H1 (cell line): ENCODE results near the gene VEGFD. TPM values are rescaled to one million over a fixed set of nuclear protein-coding genes. Genes with fewer than 3 reads are reported as not detected.

Experiments
- CTCF ChIA-PET: fragments of 300-600 bp; sonication (Branson Sonifier 250); formaldehyde crosslinking; loops from one replicate; lab custom pipeline; 2021; ENCODE audit not compliant: partially characterized antibody; lab: Charles Lee
- POLR2A ChIA-PET: fragments of 300-600 bp; sonication (Branson Sonifier 250); formaldehyde crosslinking; loops from one replicate; lab custom pipeline; 2021; ENCODE audit warnings: inconsistent platforms; ENCODE audit not compliant: partially characterized antibody; lab: Charles Lee
- DNase-seq, 2 experiments: peaks; one replicate each; pipeline versions ENCODE4 v3.0.0 to v3.0.0-alpha.2; 2010 to 2022; ENCODE audit warnings: low spot score in 2 of 2, low read depth in 1 of 2, mixed read lengths in 1 of 2
- FAIRE-seq: peaks from 2 replicates; lab custom pipeline; 2011; peaks lifted over from hg19 to GRCh38; lab: Jason Lieb, UNC
- H2AFZ ChIP-seq: 2 replicates; pipeline ENCODE4 v1.8.1; 2012; ENCODE audit warnings: low read length, inconsistent platforms
- H2AK5ac ChIP-seq: 2 replicates; pipeline ENCODE4 v1.6.1; 2013; ENCODE audit warnings: low read depth, low read length
- H2BK120ac ChIP-seq: replicated peaks from 2 replicates; pipeline ENCODE3; 2013; ENCODE audit warnings: low read depth, low read length, inconsistent platforms
- H2BK12ac ChIP-seq: 2 replicates; pipeline ENCODE4 v1.6.1; 2013; ENCODE audit warnings: low read depth, low read length
- H2BK15ac ChIP-seq: 2 replicates; pipeline ENCODE4 v1.6.1; 2013; ENCODE audit warnings: low read length
- H2BK20ac ChIP-seq: 2 replicates; pipeline ENCODE4 v1.6.1; 2013; ENCODE audit warnings: low read length
- H2BK5ac ChIP-seq: 2 replicates; pipeline ENCODE4 v1.6.1; 2013; ENCODE audit warnings: low read depth, low read length
- H3K14ac ChIP-seq: 2 replicates; pipeline ENCODE4 v1.6.1; 2013; ENCODE audit warnings: inconsistent platforms; ENCODE audit not compliant: insufficient read length
- H3K18ac ChIP-seq: 2 replicates; pipeline ENCODE4 v1.6.1; 2013; ENCODE audit warnings: low read length; ENCODE audit errors: extremely low read depth
- H3K23ac ChIP-seq: 2 replicates; pipeline ENCODE4 v1.6.1; 2013; ENCODE audit warnings: inconsistent platforms; ENCODE audit not compliant: insufficient read length
- H3K23me2 ChIP-seq: 2 replicates; pipeline ENCODE4 v1.6.1; 2013; ENCODE audit warnings: low read depth, low read length
- H3K27ac ChIP-seq: 2 replicates; pipeline ENCODE4 v1.6.1; 2011; ENCODE audit warnings: low read depth, low read length, inconsistent platforms
- H3K27me3 ChIP-seq, 4 experiments: replicated peaks in 1 of 4; 1 replicate in 1 of 4; 2 replicates in 3 of 4; pipeline versions ENCODE4 v1.6.1 to v1.8.1; 2011 to 2013; ENCODE audit warnings: low read length in 3 of 4, mild to moderate bottlenecking in 3 of 4, inconsistent platforms in 2 of 4, mixed read lengths in 2 of 4, moderate library complexity in 1 of 4; ENCODE audit not compliant: control insufficient read depth in 3 of 4, insufficient read depth in 3 of 4; ENCODE audit errors: extremely low read depth in 1 of 4
- H3K36me3 ChIP-seq, 4 experiments: 2 replicates each; pipeline versions ENCODE4 v1.6.1 to v1.8.1; 2011 to 2013; ENCODE audit warnings: mild to moderate bottlenecking in 4 of 4, low read length in 3 of 4, moderate library complexity in 2 of 4, control low read depth in 1 of 4, inconsistent platforms in 1 of 4; ENCODE audit not compliant: insufficient read depth in 4 of 4, control insufficient read depth in 2 of 4
- H3K4ac ChIP-seq: replicated peaks from 2 replicates; pipeline ENCODE3; 2013; ENCODE audit warnings: low read length, low read depth, mixed read lengths, inconsistent platforms; ENCODE audit not compliant: insufficient read length
- H3K4me1 ChIP-seq, 4 experiments: replicated peaks in 1 of 4; 1 replicate in 1 of 4; 2 replicates in 3 of 4; pipeline versions ENCODE4 v1.6.1 to v1.8.1; 2011 to 2013; ENCODE audit warnings: low read length in 3 of 4, inconsistent platforms in 2 of 4, mixed read lengths in 1 of 4; ENCODE audit not compliant: insufficient read depth in 4 of 4, control insufficient read depth in 3 of 4
- H3K4me2 ChIP-seq, 2 experiments: 2 replicates each; pipeline versions ENCODE4 v1.6.1 to v1.8.1; 2011 to 2013; ENCODE audit warnings: low read depth in 2 of 2, low read length in 2 of 2, control low read depth in 1 of 2, inconsistent platforms in 1 of 2, mild to moderate bottlenecking in 1 of 2; ENCODE audit not compliant: insufficient read depth in 1 of 2
- H3K4me3 ChIP-seq, 4 experiments: fragments of 200-600, 300-600 bp in 1 of 4; sonication (generic), shearing (Covaris generic), sonication (Bioruptor Twin) in 1 of 4; 2 replicates each; pipeline versions ENCODE4 v1.5.1 to v1.8.1; 2011 to 2016; ENCODE audit warnings: low read length in 4 of 4, low read depth in 3 of 4, control low read depth in 2 of 4, inconsistent platforms in 2 of 4, mild to moderate bottlenecking in 2 of 4, mixed read lengths in 1 of 4, moderate library complexity in 1 of 4; ENCODE audit not compliant: insufficient read depth in 2 of 4; ENCODE audit errors: extremely low read depth in 1 of 4
- H3K56ac ChIP-seq: replicated peaks from 2 replicates; pipeline ENCODE3; 2013; ENCODE audit warnings: low read depth, mild to moderate bottlenecking, mixed read lengths, low read length, inconsistent platforms; ENCODE audit not compliant: insufficient read length
- H3K79me1 ChIP-seq: 2 replicates; pipeline ENCODE4 v1.6.1; 2013; ENCODE audit warnings: low read depth, low read length, control low read depth
- H3K79me2 ChIP-seq, 2 experiments: 2 replicates each; pipeline versions ENCODE4 v1.6.1 to v1.8.1; 2012 to 2013; ENCODE audit warnings: low read length in 2 of 2, mild to moderate bottlenecking in 2 of 2, inconsistent platforms in 1 of 2; ENCODE audit not compliant: insufficient read depth in 2 of 2, control insufficient read depth in 1 of 2
- H3K9ac ChIP-seq, 4 experiments: replicated peaks in 1 of 4; 1 replicate in 1 of 4; 2 replicates in 3 of 4; pipeline versions ENCODE4 v1.6.1 to v1.8.1; 2011 to 2013; ENCODE audit warnings: low read depth in 3 of 4, low read length in 3 of 4, control low read depth in 2 of 4, mild to moderate bottlenecking in 2 of 4, moderate library complexity in 2 of 4, inconsistent platforms in 1 of 4; ENCODE audit errors: extremely low read depth in 1 of 4
- H3K9me3 ChIP-seq, 2 experiments: 2 replicates each; pipeline versions ENCODE4 v1.6.1 to v1.8.1; 2012 to 2013; ENCODE audit warnings: mild to moderate bottlenecking in 2 of 2, moderate library complexity in 2 of 2, control low read depth in 1 of 2, inconsistent platforms in 1 of 2, low read depth in 1 of 2, low read length in 1 of 2, mixed read lengths in 1 of 2; ENCODE audit not compliant: insufficient read depth in 2 of 2
- H4K20me1 ChIP-seq, 2 experiments: replicated peaks in 1 of 2; 2 replicates each; pipeline versions ENCODE3 to v1.8.1; 2011 to 2013; ENCODE audit warnings: inconsistent platforms in 2 of 2, low read length in 2 of 2, mild to moderate bottlenecking in 1 of 2; ENCODE audit not compliant: insufficient read depth in 2 of 2, control insufficient read depth in 1 of 2
- H4K5ac ChIP-seq: 2 replicates; pipeline ENCODE4 v1.6.1; 2013; ENCODE audit warnings: low read length, low read depth, mixed read lengths, inconsistent platforms; ENCODE audit not compliant: insufficient read length
- H4K8ac ChIP-seq: 2 replicates; pipeline ENCODE4 v1.8.0; 2013; ENCODE audit warnings: mild to moderate bottlenecking, moderate library complexity, low read length, inconsistent platforms; ENCODE audit not compliant: insufficient read depth; ENCODE audit errors: extremely low read depth
- H4K91ac ChIP-seq: replicated peaks from 2 replicates; pipeline ENCODE3; 2013; ENCODE audit warnings: low read length, mixed read lengths, inconsistent platforms; ENCODE audit not compliant: insufficient read length
- BRCA1 ChIP-seq: IDR thresholded peaks from 2 replicates; pipeline ENCODE4 v1.6.1; 2012; ENCODE audit warnings: low read depth, low read length, improper control_type of control experiment
- CEBPB ChIP-seq: IDR thresholded peaks from 2 replicates; pipeline ENCODE4 v1.6.1; 2012; ENCODE audit warnings: low read depth, low read length
- CHD1 ChIP-seq: IDR thresholded peaks from 2 replicates; pipeline ENCODE4 v1.6.1; 2012; ENCODE audit warnings: low read depth, low read length, improper control_type of control experiment
- GABPA ChIP-seq: IDR thresholded peaks from 2 replicates; pipeline ENCODE4 v1.6.1; 2011; ENCODE audit warnings: mild to moderate bottlenecking, low read length, moderate library complexity, borderline replicate concordance; ENCODE audit not compliant: insufficient read depth
- JUND ChIP-seq: IDR thresholded peaks from 2 replicates; pipeline ENCODE4 v1.6.1; 2011; ENCODE audit warnings: mild to moderate bottlenecking, improper control_type of control experiment, low read length
- POLR2AphosphoS5 ChIP-seq: IDR thresholded peaks from 2 replicates; pipeline ENCODE4 v1.6.1; 2011; ENCODE audit warnings: low read depth, low read length
- RFX5 ChIP-seq: IDR thresholded peaks from 2 replicates; pipeline ENCODE4 v1.6.1; 2011; ENCODE audit warnings: low read depth, low read length, improper control_type of control experiment, borderline replicate concordance
- RXRA ChIP-seq: IDR thresholded peaks from 2 replicates; pipeline ENCODE4 v1.6.1; 2011; ENCODE audit warnings: low read depth, mild to moderate bottlenecking, low read length, moderate library complexity; ENCODE audit not compliant: insufficient read depth
- SP1 ChIP-seq: IDR thresholded peaks from 2 replicates; pipeline ENCODE4 v1.6.1; 2011; ENCODE audit warnings: low read depth, low read length
- SP4 ChIP-seq: IDR thresholded peaks from 2 replicates; pipeline ENCODE4 v1.6.1; 2012; ENCODE audit warnings: low read length, inconsistent platforms
- SRF ChIP-seq: IDR thresholded peaks from 2 replicates; pipeline ENCODE4 v1.6.1; 2011; ENCODE audit warnings: mild to moderate bottlenecking, low read depth, low read length, moderate library complexity
- TAF7 ChIP-seq: optimal IDR thresholded peaks from 2 replicates; pipeline ENCODE3; 2011; ENCODE audit warnings: low read depth, mild to moderate bottlenecking, inconsistent platforms, low read length, moderate library complexity, borderline replicate concordance
- TBP ChIP-seq: IDR thresholded peaks from 2 replicates; pipeline ENCODE4 v1.6.1; 2011; ENCODE audit warnings: low read depth, low read length, improper control_type of control experiment
- WGBS, 2 experiments: shearing (Covaris generic) in 1 of 2; methylation state at CpG; one replicate each; pipeline versions ENCODE4 v1.1.6 to v1.1.7; 2013 to 2015; ENCODE audit warnings: low lambda C conversion rate in 2 of 2, mixed read lengths in 2 of 2, inconsistent platforms in 1 of 2, low coverage in 1 of 2, missing lambda C conversion rate in 1 of 2; ENCODE audit not compliant: insufficient replicate concordance in 2 of 2, insufficient coverage in 1 of 2, insufficient read length in 1 of 2; ENCODE audit errors: extremely low coverage in 1 of 2, missing lambda C conversion rate in 1 of 2; 5-methylcytosine and 5-hydroxymethylcytosine counted together
- polyA plus RNA-seq, 7 experiments: library from polyadenylated mRNA; depleted of rRNA in 3 of 7; stranded (reverse) in 5 of 7; unstranded in 2 of 7; fragments of >200 nt in 5 of 7; fragments of 200-250 nt in 2 of 7; gene quantifications; 1 replicate in 5 of 7; 2 replicates in 1 of 7; 4 replicates in 1 of 7; pipeline versions ENCODE4 v1.2.1 to v1.2.3, GENCODE V29; 2011 to 2013; ENCODE audit warnings: missing spikeins in 2 of 7, mixed read lengths in 2 of 7
- total RNA-seq: library from RNA; stranded (reverse); fragmentation: NEBNext Ultra II Directional; extraction: Animal tissue kit (Norgen Biotek cat#: 25700); gene quantifications from 2 replicates; pipeline ENCODE4 v1.2.1, GENCODE V29; 2021
- TF ChIP-seq, protein P1 (sequence below): IDR thresholded peaks from 2 replicates; pipeline ENCODE4 v1.6.1; 2012; ENCODE audit warnings: inconsistent platforms

VEGFD gene
- total and polyA plus RNA-seq, 2 of the 8 experiments (the other 6 are each of a cell fraction or from before 2014, with no cell fraction given), result 0.06 TPM; not detected in 1

DNA sequence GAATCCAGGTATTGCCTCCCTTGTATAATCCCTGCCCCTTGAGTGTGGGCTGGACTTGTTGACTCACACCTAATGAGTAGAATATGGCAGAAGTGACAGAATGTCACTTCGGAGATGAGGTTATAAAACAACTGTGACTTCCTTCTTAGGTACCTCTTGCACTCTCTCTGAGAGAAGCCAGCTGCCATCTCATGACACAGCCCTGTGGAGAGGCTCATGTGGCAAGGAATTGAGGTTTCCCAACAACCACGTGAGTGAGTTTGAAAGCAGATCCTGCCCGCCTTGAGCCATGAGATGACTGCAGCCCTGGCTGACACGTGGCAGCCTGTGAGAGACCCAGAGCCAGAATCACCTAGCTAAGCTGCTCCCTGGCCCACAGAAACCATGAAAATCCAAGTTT lies 82.3 kb downstream of the VEGFD start:
- no peak overlapping the region for H3K27ac ChIP-seq
- no peak for FAIRE-seq
- H3K9me3 ChIP-seq, result no peaks in the 10 kb centered on the region
- POLR2A ChIA-PET, result no interaction called here
- no peaks in the 10 kb centered on the region for H3K27me3 ChIP-seq
- no peak overlapping the region for H3K23ac ChIP-seq
- no peak overlapping the region for H2AFZ ChIP-seq
- H3K9ac ChIP-seq, result no peak overlapping the region
- H3K14ac ChIP-seq, result no peak overlapping the region
- no peak overlapping the region for H3K56ac ChIP-seq
- H4K91ac ChIP-seq, result no peak overlapping the region
- no peak overlapping the region for H4K5ac ChIP-seq
- no peak overlapping the region for H2BK5ac ChIP-seq
- no peaks in the 10 kb centered on the region for H3K79me2 ChIP-seq
- H3K4ac ChIP-seq, result no peak overlapping the region
- no peak overlapping the region for H4K8ac ChIP-seq
- no peak overlapping the region for H2BK120ac ChIP-seq
- 85% methylated on average over 4 of the region's 4 CpGs; no CpG with 5 or more reads in 1 of the 2 experiments for WGBS, 2 experiments
- H3K4me1 ChIP-seq, result no peaks in the 10 kb centered on the region
- no peaks in the 10 kb centered on the region for H3K36me3 ChIP-seq
- CTCF ChIA-PET, result interaction anchor here (1.3 to 1.9 kb wide), 4 partner anchors 9 to 166 kb away, joined by 3 to 7 read pairs (median 4); no protein-coding TSS in a partner anchor
- no peak overlapping the region for H2AK5ac ChIP-seq
- H3K23me2 ChIP-seq, result no peaks in the 10 kb centered on the region
- H2BK12ac ChIP-seq, result no peak overlapping the region
- no peak for DNase-seq
- H3K79me1 ChIP-seq, result no peaks in the 10 kb centered on the region
- no peak overlapping the region for H2BK20ac ChIP-seq
- H3K4me3 ChIP-seq, result no peak overlapping the region
- no peaks in the 10 kb centered on the region for H4K20me1 ChIP-seq
- TF ChIP-seq JUND, result no peak
- no peak for TF ChIP-seq SP1
- no peak for TF ChIP-seq SRF
- TF ChIP-seq TAF7, result no peak
- no peak for TF ChIP-seq BRCA1
- TF ChIP-seq CHD1, result no peak
- no peak for TF ChIP-seq TBP
- TF ChIP-seq RXRA, result no peak
- no peak for TF ChIP-seq RFX5
- no peak for TF ChIP-seq GABPA
- no peak for TF ChIP-seq SP4
- TF ChIP-seq POLR2AphosphoS5, result no peak
- TF ChIP-seq CEBPB, result no peak
- TF ChIP-seq, protein P1, sequence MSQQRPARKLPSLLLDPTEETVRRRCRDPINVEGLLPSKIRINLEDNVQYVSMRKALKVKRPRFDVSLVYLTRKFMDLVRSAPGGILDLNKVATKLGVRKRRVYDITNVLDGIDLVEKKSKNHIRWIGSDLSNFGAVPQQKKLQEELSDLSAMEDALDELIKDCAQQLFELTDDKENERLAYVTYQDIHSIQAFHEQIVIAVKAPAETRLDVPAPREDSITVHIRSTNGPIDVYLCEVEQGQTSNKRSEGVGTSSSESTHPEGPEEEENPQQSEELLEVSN, result no peak
- H2BK15ac ChIP-seq, result no peak overlapping the region
- no peak overlapping the region for H3K4me2 ChIP-seq
- no peak overlapping the region for H3K18ac ChIP-seq
